Effector memory CD8-positive, alpha-beta T cell (primary cell): ENCODE data around the gene PPP2R3A.
"Not testable (repeated sequence)": the region's sequence is repeated elsewhere in the genome, so short reads cannot be mapped to it uniquely, and the experiment has no call there.

Experiments used
- ATAC-seq: fragments of 150-1000 bp; cut with Tn5 transposase; replicated peaks from 2 replicates; pipeline ENCODE4 v1.10.0; 2021; ENCODE audit warnings: mild to moderate bottlenecking, moderate library complexity
- DNase-seq, 3 experiments: peaks; one replicate each; pipeline ENCODE4 v3.0.0; 2021
- H3K27ac Mint-ChIP-seq, 2 donors: one replicate each; pipeline ENCODE4 v1.8.0; 2022; ENCODE audit warnings: mild to moderate bottlenecking in 2 of 2, mixed read lengths in 2 of 2, moderate library complexity in 2 of 2
- H3K27me3 Mint-ChIP-seq, 2 donors: one replicate each; pipeline ENCODE4 v1.8.0; 2022; ENCODE audit warnings: mixed read lengths in 2 of 2
- H3K36me3 Mint-ChIP-seq: one replicate; pipeline ENCODE4 v1.8.0; 2022; ENCODE audit warnings: mild to moderate bottlenecking, moderate library complexity, mixed read lengths; ENCODE audit not compliant: insufficient read depth
- H3K4me1 Mint-ChIP-seq, 2 donors: one replicate each; pipeline ENCODE4 v1.8.0; 2022; ENCODE audit warnings: low read depth in 2 of 2, mixed read lengths in 2 of 2
- H3K4me3 Mint-ChIP-seq, 2 donors: one replicate each; pipeline ENCODE4 v1.8.0; 2022; ENCODE audit warnings: mild to moderate bottlenecking in 2 of 2, mixed read lengths in 2 of 2, moderate library complexity in 2 of 2
- H3K9me3 Mint-ChIP-seq, 2 donors: one replicate each; pipeline ENCODE4 v1.8.0; 2022; ENCODE audit warnings: mixed read lengths in 2 of 2

PPP2R3A gene

GRCh38 chr3:136106101-136106500 is 140.6 kb downstream of the PPP2R3A start:
- Mint-ChIP-seq H3K27ac (no peak overlapping the region), H3K9me3 (no peaks in the 10 kb centered on the region), H3K4me3 (no peak overlapping the region), H3K27me3 (no peaks in the 10 kb centered on the region), H3K4me1 (peaks cover 0 to 3% of the 10 kb centered on the region in 2 donors), H3K36me3 (peaks cover 5% of the 10 kb centered on the region)
- ATAC-seq: no peak
- DNase-seq: no peak

- Mint-ChIP-seq H3K9me3 (no peaks in the 10 kb centered on the region), H3K27ac (peak overlapping the region; percentile 36 to 46), H3K4me1 (peaks cover 0 to 3% of the 10 kb centered on the region in 2 donors), H3K4me3 (no peak overlapping the region), H3K27me3 (no peaks in the 10 kb centered on the region), H3K36me3 (peaks cover 5% of the 10 kb centered on the region)
- ATAC-seq (no peak), DNase-seq (no peak)
Observed at GRCh38 chr3:136109499-136109898, 144.0 kb downstream of the PPP2R3A start.

GRCh38 chr3:136110481-136110880 is 145.0 kb downstream of the PPP2R3A start:
- Mint-ChIP-seq H3K4me1 (peaks cover 0 to 3% of the 10 kb centered on the region in 2 donors), H3K36me3 (peaks cover 5% of the 10 kb centered on the region), H3K9me3 (no peaks in the 10 kb centered on the region), H3K4me3 (no peak overlapping the region), H3K27ac (no peak overlapping the region), H3K27me3 (no peaks in the 10 kb centered on the region)
- DNase-seq (no peak), ATAC-seq (no peak)

GRCh38 chr3:136114421-136114820 is 148.9 kb downstream of the PPP2R3A start:
- Mint-ChIP-seq H3K27me3 (peaks cover 0 to 7% of the 10 kb centered on the region in 2 donors), H3K9me3 (peaks cover 2 to 10% of the 10 kb centered on the region in 2 donors), H3K4me1 (peaks cover 0 to 3% of the 10 kb centered on the region in 2 donors), H3K36me3 (no peaks in the 10 kb centered on the region), H3K27ac (no peak overlapping the region), H3K4me3 (no peak overlapping the region)
- no peak for ATAC-seq
- no peak for DNase-seq

GRCh38 chr3:136119332-136119731 is 153.8 kb downstream of the PPP2R3A start:
- H3K36me3 Mint-ChIP-seq, DNase-seq, H3K4me1 Mint-ChIP-seq, H3K9me3 Mint-ChIP-seq, H3K4me3 Mint-ChIP-seq, ATAC-seq, H3K27me3 Mint-ChIP-seq, H3K27ac Mint-ChIP-seq: not testable (repeated sequence)

- ATAC-seq, H3K4me1 Mint-ChIP-seq, H3K36me3 Mint-ChIP-seq, DNase-seq, H3K9me3 Mint-ChIP-seq, H3K4me3 Mint-ChIP-seq, H3K27me3 Mint-ChIP-seq, H3K27ac Mint-ChIP-seq: not testable (repeated sequence)
Observed at GRCh38 chr3:136119783-136120182, 154.3 kb downstream of the PPP2R3A start.

- ATAC-seq (no peak), DNase-seq (no peak)
- peaks cover 2 to 10% of the 10 kb centered on the region in 2 donors for H3K9me3 Mint-ChIP-seq
Observed at GRCh38 chr3:136120373-136121348, 155.1 kb downstream of the PPP2R3A start.

GRCh38 chr3:136122006-136122405 is 156.5 kb downstream of the PPP2R3A start:
- ATAC-seq (no peak), DNase-seq (no peak)
- Mint-ChIP-seq H3K4me1 (no peaks in the 10 kb centered on the region), H3K9me3 (peaks cover 0 to 5% of the 10 kb centered on the region in 2 donors), H3K27ac (no peak overlapping the region), H3K36me3 (peaks cover 4% of the 10 kb centered on the region), H3K27me3 (peaks cover 0 to 2% of the 10 kb centered on the region in 2 donors), H3K4me3 (no peak overlapping the region)

More at GRCh38 chr3:136120373-136121348, 155.1 kb downstream of the PPP2R3A start:
- Mint-ChIP-seq H3K27me3 (peaks cover 0 to 7% of the 10 kb centered on the region in 2 donors), H3K4me3 (no peak overlapping the region), H3K4me1 (no peaks in the 10 kb centered on the region), H3K27ac (no peak overlapping the region), H3K36me3 (no peaks in the 10 kb centered on the region)

GRCh38 chr3:136131647-136132046 is 166.1 kb downstream of the PPP2R3A start:
- H3K36me3 Mint-ChIP-seq, H3K9me3 Mint-ChIP-seq, H3K27ac Mint-ChIP-seq, H3K4me1 Mint-ChIP-seq, DNase-seq, H3K27me3 Mint-ChIP-seq, H3K4me3 Mint-ChIP-seq, ATAC-seq: not testable (repeated sequence)

GRCh38 chr3:136134091-136134490 is 168.6 kb downstream of the PPP2R3A start:
- Mint-ChIP-seq H3K27me3 (no peaks in the 10 kb centered on the region), H3K4me1 (peaks cover 0 to 3% of the 10 kb centered on the region in 2 donors), H3K27ac (no peak overlapping the region), H3K4me3 (no peak overlapping the region), H3K9me3 (no peaks in the 10 kb centered on the region), H3K36me3 (peaks cover 3% of the 10 kb centered on the region)
- DNase-seq: no peak
- no peak for ATAC-seq

- DNase-seq (no peak), ATAC-seq (no peak)
- peaks cover 12% of the 10 kb centered on the region for H3K36me3 Mint-ChIP-seq
- H3K9me3 Mint-ChIP-seq: no peaks in the 10 kb centered on the region
- no peak overlapping the region for H3K27ac Mint-ChIP-seq
- H3K4me3 Mint-ChIP-seq: no peak overlapping the region
- peaks cover 0 to 3% of the 10 kb centered on the region in 2 donors for H3K4me1 Mint-ChIP-seq
- H3K27me3 Mint-ChIP-seq: no peaks in the 10 kb centered on the region
Observed at GRCh38 chr3:136135039-136135802, 169.7 kb downstream of the PPP2R3A start.

- Mint-ChIP-seq H3K9me3 (no peaks in the 10 kb centered on the region), H3K27ac (no peak overlapping the region), H3K4me1 (peaks cover under 1 to 11% of the 10 kb centered on the region in 2 donors), H3K36me3 (peaks cover 16% of the 10 kb centered on the region), H3K4me3 (no peak overlapping the region), H3K27me3 (no peaks in the 10 kb centered on the region)
- no peak for DNase-seq
- no peak for ATAC-seq
Observed at GRCh38 chr3:136136454-136136853, 170.9 kb downstream of the PPP2R3A start.

- Mint-ChIP-seq H3K4me1 (peaks cover 5 to 18% of the 10 kb centered on the region in 2 donors), H3K27me3 (no peaks in the 10 kb centered on the region), H3K4me3 (no peak overlapping the region), H3K9me3 (no peaks in the 10 kb centered on the region), H3K27ac (peak overlapping the region; percentile 6 to 55), H3K36me3 (peaks cover 37% of the 10 kb centered on the region)
- DNase-seq (no peak), ATAC-seq (peak; percentile 17)
Observed at GRCh38 chr3:136141291-136141785, 175.8 kb downstream of the PPP2R3A start.
